Anterior cingulate cortex (tissue), 58 donors: ENCODE data around the gene SESN1.
A peak's percentile ranks its signal among the peaks of the same experiment; 100 is the strongest.

ENCODE experiments used
- DNase-seq, 58 donors: peaks; one replicate each; lab custom pipeline; 2025; lab: John Stamatoyannopoulos, UW

Gene SESN1

DNA sequence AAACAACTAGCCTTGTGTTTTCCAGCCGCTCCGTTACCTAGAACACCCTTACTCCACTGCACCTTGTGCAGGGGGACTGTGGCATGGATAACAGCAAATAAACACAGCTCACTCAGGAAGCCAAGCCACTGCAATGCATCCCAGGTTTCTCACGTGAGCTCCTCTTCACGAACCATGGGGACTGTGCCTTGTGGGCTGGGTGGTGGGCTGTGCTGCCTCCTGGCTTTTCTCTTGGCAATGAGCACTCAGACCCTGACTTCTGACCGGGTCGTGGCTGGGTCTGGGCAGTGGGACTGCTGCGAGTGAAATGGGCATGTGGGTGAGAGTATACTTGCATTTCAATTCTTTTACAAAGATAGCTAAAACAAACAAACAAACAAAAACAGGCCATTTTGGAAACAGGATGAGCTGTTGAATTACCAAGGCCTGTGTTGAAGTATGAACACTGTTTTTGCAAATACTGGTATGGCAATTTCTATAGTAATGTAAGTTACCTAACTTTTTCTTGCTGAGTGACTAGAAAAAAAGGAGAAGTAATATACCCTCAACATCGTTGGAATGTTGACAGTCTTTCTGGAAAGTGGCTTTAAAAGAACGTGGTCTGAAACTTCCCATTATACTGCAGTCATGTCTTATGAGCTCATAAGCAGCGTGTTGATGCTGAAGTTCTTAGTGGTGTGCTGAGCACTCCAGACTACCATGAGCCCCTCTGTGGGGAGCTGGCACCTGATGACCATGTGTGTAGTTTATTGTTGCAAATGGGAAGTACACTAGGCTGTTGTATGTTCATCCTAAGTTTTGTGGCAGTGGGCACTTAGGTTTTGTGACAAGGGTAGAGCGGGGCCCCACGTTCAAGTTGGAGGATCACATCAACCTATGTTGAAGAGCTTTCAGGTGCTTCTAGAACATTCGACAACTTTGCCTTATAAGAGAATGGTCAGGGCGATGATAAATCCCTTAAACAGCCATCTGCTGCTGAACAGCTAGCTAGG is 126.0 kb downstream of the SESN1 start:
- no peak for DNase-seq

DNA sequence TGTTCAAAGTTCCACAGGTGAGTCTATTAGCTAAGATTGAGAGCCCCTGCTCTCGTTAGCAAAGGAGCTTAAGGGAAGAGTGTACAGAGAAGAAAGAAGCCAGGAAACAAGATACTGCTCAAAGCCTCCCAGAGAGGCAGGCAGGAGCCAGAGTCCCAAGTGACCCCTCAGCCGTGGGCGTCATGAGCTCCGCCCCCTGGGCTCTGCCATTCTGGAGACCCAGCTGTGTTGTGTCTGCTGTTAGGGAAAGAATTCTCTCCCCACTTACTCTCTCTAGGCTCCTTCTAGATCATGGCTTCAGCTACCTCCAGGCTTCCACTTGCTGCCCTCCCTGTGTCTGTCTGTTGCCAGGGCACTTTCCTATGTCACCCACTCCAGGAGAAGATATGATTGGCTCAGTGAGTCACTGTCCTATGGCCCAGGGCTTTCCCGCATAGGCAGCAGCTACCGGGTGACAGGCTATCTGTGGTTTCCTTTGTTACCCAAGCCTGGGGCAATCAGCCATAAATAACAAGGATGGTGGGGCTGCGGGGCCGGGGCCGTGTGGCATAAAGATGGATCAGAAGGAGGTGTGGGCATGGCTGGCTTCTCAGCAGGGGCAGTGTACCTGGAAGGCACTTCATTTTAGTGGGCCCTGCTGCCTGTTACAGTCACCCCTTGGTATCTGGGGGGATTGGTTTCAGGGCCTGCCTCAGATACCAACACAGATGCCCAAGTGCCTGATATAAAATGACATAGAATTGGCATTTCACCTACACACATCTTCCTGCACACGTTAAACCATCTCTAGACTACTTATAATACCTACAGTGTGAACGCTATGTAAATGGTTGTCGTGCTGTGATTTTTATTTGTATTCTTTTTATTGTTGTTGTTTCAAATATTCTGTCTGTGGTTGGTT is 127.5 kb downstream of the SESN1 start:
- no peak for DNase-seq

DNA sequence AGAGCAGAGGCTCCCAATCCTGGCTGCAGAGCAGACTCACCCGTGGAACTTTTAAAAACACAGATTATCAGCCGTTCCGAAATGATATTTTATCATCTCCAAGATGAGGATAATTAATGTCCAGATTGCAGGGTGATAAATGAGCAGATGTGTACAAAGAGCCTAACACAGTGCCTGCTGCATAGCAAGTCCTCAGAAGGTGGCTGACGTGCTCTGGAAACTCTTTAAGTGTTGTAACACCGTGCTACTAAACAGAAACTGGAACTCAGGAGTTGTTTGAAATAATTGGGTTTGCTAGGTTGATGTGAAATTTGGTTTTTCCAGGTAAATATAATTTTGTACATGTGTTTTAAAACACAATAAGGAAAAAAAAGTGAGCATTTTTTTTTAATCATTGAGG is 128.4 kb downstream of the SESN1 start:
- no peak for DNase-seq

DNA sequence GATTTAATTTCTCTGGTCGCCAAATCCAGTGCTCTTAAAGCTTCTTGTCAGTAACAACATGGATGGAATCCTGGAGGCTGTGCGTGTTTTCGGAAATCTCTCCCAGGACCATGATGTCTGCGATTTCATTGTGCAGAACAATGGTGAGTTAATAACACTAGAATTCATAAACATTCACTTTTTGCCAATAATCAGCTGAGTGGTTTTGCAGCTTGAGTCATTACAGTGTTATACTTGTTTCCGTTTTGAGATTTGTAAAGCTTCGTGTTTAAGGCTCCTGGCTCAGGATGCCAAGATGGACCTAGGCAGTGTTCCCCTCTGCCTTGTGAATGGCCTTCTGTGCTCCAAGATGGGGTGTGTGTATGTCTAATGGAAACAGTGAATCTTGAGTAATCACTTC is 132.7 kb downstream of the SESN1 start:
- DNase-seq: no peak

DNA sequence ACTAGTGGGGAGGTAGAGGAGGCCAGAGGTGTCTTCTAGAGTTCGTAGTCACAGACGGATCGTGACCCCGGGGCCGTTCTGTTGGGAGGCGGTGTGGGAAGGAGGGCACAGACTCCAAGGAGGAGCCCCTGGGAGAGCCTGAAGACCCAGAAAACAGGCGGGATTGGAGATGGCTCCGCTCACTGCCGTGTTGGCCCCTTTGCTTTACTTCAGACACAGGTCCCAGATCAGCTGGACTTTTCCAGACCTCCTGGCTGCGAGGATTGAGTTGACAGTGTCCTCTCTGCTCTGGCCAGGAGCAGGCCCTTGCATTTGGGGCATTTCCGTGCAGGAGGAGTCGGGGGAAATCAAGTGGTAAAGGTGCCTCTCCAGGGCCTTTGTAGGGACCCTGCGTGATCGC is 133.6 kb downstream of the SESN1 start:
- DNase-seq: no peak

- DNase-seq: no peak
Observed at GRCh38 chr6:108960601-108961000, 134.0 kb downstream of the SESN1 start.

- no peak for DNase-seq
Observed at GRCh38 chr6:108959972-108960582, 134.6 kb downstream of the SESN1 start.

DNA sequence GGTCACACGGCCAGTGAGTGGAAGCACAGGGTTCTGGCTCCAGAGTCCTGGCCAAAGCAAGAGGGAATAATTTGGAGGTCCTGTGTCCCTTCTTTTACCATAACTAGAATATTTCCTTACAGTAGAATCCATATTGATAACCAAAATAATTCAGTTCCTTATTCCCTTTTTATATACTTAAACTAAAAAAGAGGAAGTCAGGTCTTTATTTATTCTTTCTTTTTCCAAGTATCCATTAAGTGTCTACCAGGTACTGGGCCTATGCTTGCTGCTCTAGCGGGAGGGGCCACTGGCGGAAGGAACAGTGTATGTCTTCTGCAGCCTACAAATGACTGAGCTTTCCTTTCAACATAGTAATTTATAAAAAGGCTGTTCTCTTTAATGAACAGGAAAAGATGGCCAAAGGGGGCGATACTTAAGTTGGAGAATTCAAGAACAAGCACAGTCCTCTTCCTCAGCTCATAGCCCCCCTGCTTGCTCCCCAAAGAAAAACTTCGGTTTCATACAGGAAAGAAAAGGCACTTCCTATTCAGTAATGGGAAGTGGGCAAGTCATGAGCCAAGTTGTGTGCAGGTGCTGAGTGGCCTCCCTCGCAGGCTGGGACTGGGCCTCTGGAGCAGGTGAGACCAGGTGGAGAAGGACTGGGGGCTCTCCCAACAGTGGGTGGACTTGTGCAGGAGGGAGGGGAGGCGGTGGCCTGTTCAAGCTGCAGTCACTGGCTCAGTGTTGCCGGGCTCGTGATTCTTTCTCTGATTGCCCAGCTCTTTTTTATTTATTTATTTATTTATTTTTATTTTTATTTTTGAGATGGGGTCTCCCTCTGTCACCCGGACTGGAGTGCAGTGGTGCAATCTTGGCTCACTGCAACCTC is 135.5 kb downstream of the SESN1 start:
- no peak for DNase-seq

DNA sequence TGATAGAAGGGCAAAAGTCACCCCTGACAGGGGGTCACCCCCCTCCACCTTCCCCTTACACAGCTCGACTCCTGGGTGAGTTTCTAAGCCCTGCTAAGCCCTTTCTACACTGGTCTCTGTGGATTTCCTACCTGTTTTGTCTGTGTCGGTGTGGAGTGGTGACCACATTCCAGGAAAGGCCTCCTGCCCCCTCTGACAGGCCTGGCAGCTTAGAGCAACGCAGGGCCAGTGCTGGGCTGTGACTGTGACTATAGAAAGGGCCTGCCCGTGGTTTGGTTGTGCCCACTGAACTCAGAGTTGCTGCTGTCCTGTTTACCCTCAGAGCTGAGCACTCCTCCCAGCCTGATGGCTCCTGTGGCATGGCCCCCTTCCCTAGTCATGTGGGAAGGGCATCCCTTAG is 137.4 kb downstream of the SESN1 start:
- DNase-seq: no peak

DNA sequence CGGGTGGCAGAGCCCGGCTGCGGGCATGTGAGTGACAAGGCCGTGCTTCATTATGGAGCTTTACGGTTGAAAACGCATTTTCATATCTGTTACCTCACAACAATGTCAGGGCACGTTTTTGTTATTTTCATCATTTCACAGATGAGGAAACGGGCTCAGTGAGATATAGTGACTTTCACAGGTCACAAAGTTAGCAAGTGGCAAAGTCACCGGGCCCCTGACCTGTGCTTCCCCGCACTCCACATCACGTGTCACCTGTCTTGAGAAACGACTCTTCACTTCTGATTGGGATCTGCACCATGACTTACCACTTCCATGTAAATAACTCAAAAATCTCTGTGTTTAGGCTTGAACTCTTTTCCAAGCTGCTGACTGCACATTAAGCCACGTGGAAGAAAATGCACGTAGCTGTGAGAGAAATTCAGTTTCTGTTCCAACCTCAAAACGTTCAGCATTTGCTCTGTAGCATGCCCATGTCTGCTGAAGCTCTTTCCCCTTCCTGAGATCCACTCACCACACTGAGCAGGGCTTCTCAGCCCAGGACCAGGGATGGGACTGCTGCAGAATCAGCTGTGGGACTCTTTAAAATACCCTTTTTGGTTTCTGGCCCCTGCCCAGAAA is 139.2 kb downstream of the SESN1 start:
- no peak for DNase-seq

DNA sequence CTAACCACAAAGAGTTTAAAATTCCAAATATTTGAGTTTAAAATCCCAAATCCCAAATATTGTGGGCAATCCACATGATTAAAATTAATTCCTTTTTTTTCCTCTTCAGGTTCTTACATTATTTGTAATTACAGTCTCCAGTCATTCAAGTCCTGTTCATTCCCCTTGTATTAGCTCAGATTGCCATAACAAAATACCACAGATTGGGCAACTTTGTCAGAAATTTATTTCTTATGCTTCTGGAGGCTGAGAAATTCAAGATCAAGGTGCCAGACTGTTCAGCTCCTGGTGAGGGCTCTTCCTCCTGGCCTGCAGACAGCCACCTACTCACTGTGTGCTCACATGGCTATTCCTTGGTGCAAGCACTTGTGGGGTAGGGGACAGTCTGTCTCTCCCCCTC is 141.0 kb downstream of the SESN1 start:
- DNase-seq: no peak

GRCh38 chr6:108952776-108953486 is 141.7 kb downstream of the SESN1 start:
- DNase-seq: no peak

- no peak for DNase-seq
Observed at GRCh38 chr6:108951351-108951953, 143.2 kb downstream of the SESN1 start.

DNA sequence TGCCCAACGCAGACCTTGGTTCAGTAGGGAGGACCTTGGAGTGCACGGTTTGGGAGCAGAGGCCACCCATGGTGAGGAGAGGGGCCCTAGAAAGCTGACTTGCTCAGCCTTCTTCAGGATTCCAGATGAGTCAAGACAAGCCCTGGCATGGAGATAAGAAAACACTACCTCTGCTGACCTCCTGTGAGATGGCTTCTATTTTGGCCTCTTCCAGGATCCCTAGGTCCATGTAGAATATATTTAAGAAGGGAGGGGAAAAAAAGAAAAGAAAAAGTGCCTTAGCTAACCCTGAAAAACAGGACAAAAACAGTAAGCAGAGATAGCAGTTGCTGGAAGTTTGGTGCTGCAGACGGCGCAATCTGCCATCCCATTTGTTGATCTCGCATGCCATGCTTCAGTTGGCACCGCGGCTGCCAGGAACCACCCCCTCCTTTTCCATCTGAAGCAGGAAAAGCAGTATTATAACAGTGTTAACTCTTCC is 146.4 kb downstream of the SESN1 start:
- peak in 40 of 58 donors; percentile 2 to 69 (median 28) for DNase-seq

DNA sequence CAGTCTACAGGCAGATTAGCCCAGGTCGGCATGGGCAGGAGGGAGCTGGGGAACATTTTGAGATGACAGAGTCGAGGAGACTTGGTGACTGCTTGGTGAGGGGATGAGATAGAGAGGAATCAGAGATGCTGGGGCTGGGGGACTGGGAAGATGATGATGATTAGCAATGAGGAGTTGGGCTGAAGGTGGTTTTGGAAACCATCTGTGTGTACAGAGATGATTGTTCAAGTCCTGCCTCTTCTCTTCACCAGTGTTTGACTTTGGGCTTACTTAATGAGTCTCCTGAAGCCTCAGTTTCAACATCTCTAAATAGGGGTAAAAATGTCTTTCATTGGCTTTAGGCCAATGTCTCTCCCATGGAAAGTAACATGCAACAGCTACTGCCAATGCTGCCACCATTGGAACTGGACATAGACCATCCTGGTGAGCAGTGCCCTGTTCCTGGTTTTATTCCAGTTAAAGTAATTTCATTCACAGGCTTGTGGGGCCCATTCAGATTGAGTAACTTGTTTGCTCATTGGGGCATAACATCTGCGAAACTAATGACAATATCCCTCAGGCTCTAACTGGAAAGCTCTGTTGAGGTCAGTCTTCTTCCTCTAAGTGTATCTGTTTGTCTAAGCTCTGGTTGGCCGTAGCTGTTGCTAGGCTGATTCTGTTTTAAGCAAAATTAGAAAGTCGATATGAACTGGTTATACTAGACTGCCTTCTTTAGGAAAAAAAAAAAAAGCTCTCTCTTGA is 147.4 kb downstream of the SESN1 start:
- peak in 1 of 58 donors; percentile 13 for DNase-seq

DNA sequence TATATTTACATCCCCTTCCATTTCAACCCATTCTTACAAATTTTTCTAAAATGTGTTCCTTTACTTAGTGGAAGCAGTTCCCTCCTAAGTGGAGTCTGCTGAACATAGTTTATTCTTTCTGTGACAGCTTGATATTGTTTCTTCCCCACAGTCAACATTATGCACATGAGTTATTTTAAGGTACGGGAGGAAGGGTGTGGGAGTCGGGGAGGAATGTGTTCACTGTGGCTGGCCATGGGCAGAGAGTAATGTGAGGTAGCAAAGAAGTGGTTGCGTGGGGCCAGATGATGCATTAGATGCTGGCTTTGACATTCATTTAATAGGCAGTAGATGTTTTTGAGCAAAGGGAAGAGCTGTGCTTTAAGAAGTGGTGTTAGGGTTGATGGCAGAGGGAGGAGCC is 148.0 kb downstream of the SESN1 start:
- DNase-seq: peak in 2 of 58 donors; percentile 3 to 8

DNA sequence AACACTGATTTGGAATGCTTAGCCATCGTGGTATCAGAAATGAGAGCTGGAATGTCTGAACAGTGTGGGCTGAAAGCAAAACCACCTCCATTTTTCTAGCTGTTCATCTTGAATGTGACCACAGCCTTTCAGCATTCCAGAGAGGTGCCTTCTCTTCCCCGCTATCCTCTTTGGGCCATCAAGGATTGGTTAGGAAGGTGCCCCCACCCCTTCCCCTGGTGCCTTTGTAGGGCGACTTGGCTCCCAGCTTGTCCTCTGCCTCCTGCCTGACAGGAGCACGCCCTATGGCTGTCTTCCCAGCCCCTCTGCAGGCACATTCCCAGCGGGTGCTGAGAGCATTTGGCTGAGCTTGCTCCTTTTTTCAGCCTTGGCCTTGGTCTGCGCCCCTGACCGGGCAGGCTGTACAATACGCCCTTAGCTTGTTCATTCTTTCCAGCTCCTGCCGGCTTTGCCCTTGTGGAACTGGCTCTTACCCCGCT is 148.9 kb downstream of the SESN1 start:
- peak in 54 of 58 donors; percentile 8 to 93 (median 66) for DNase-seq
